GM18508 (cell line): ENCODE data around the gene NNAT.
A peak's percentile ranks its signal among the peaks of the same experiment; 100 is the strongest.

ENCODE experiments used
- ATAC-seq: cut with Tn5 transposase; IDR thresholded peaks from one replicate; pipeline ENCODE4 v1.9.1; 2021; ENCODE audit warnings: moderate number of reproducible peaks; ENCODE audit not compliant: insufficient read depth, unreplicated experiment

Gene NNAT

DNA sequence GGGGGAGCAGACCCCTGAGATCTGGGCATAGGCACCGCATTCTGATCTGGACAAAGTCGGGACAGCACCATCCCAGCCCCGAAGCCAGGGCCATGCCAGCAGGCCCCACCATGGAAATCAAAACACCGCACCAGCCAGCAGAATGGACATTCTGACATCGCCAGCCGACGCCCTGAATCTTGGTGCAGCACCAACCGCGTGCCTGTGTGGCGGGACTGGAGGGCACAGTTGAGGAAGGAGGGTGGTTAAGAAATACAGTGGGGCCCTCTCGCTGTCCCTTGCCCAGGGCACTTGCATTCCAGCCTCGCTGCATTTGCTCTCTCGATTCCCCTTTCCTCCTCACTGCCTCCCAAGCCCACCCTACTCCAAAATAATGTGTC is 2.0 kb downstream of the NNAT start:
- ATAC-seq: no peak

DNA sequence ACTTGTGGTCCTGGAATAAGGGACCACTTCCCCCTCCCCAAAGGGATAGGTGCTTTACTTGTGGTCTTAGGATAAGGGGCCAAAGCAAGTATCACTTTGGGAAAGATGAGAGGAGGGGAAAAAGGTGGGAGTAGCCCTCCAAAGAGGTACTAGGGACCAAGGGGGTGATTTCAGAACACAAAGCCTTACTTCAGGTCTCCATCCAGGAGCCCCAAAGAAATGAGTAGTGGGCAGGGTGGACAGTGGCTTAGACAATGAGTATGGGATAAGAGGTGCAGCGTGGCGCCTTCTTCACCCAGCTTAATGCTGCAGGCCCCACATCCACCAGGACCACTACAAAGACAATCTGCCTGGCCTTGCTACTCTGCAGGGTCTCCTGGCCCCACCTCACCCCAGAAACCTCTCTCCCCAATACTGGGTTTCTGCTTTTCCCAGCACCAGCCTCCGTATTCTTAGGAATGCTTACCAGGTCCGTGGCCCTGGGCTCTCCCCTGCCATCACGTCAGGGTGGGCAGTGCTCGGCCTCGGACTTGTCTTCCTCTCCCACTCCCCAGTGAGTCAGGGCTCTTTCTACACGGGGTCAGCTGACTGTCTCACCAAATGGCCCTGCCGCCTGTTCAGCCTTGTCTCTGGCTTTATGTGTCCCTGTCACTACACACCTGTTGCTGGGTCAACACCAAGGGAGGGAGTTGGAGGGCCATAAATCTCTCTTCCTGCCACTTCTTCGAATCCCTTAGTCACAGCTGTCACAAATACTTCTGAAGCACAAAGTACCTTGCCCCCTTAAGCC is 3.1 kb downstream of the NNAT start:
- ATAC-seq: no peak

DNA sequence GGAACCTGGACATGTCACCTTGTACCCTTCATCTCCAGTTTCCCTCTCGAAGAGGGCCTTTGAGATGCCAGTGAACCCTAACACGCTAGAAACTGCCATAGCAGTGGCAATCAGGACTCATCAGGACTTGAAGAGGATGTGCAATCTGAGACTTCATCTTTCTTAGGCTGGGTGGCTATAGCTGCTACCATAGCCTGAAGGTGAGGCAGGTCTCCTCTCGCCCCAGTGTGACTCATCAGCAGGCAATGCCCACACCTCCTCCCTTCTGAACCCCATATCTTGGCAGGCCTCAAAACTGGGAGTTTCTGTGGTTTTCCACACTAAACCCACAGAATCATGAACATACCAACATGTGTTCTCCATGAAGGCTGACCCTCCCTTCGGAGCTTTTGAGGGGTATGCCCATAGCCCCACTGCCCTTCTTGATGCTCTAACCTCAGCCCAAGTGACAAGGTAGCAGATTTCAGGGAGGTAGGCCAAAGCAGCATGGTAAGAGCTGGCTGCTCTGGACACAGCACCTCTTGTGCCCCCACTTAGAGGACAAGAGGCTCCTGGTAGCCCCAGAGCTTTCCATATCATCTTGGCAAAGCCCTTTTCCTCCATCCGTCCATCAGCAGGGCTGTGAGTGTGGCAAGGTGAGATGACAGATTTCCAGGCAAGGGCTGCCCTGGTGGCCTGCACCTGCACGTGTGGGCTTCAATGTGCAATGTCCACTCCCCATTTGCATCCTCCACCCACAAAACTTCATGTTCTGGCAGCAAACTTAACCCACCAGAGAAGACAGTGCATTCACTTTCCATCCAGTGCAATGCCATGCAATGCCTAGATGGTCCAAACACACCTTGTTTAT is 4.0 kb downstream of the NNAT start:
- ATAC-seq: no peak

- ATAC-seq: no peak
These were observed 4.8 kb downstream of the NNAT start for GRCh38 chr20:37525810-37526209.

GRCh38 chr20:37526238-37526838 is 5.3 kb downstream of the NNAT start:
- no peak for ATAC-seq

DNA sequence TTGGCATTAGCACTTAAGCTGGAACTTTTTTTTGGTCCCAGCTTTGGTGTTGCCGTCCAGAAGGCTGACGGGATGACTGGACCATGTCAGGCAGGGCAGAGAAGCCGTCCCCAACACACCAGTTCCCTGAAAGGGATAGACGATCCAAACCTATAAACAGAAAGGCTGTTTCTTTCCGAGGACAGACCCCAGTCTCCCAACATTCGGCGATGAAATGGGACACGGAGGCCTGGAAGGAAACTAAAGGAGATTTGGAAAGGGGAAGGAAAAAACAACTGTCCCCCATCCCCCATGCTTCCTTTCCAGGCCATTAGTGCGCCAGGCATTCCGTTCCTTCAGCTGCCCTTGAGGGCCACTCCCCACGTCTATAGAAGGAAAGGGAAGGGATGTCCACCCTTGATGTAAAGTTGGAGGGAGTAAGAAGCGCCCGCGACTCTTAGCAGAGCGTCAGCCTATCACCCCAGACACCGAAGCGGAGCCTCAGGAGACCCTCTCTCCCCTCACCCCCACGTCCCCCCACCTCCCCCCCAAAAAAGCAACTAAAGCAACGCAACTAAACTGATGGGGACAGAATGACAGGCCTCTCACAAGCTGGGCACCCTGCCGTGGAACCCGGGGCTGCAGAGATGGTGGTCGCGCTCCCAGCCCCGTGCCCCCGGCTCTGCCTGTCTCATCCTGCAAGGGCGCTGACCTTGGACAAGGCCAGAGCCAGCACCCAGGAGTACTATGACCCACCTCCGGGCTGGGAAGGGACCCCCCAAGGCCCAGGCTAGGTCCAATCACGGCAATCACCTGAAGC is 6.0 kb downstream of the NNAT start:
- no peak for ATAC-seq

DNA sequence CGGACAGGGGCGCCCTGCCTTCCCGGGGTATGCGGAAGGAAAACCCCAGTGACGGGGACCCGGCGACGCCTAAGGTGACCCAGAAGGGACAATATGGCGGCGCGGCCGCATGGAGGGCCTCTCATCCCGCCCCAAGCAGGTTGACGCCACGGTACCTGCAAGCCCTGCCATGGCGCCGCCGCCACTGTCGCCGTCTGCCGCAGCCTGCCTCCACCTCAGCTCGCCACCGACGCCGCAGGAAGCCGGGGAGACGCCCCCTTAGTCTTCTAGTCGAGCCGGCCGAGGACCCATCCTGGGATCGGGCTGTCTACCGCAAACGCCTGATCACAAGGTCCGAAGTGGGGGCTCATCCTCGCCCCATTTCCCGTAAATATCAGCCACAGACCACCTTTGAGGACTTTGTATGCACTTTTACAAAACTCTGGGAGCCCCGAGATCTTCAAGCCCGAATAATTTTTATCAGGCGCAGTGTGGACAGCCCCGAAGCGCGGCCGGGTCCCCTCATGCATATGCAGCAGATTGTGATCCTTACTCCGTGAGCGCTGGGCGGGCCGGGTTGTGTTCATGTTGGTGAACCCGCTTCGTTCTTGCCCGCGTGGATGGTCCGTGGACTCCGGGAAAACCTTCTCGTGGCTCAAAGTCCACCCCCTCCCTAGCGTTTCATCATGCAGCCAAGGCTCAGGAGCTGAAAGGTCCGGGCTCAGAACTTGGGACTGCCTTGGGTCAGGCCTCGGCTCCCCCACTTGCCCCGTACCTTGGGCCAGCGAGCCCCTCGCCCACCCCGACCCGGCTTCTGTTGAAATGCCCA is 6.8 kb downstream of the NNAT start, which contains the start of gene BLCAP:
TSS of gene BLCAP (minus strand) at position 239 of the 808 bp plus-strand sequence. CDS start 8,702 bp downstream, outside the sequence.
- ATAC-seq: no peak

GRCh38 chr20:37528446-37529213 is 7.6 kb downstream of the NNAT start:
- ATAC-seq: no peak

GRCh38 chr20:37529214-37529967 is 8.3 kb downstream of the NNAT start:
- no peak for ATAC-seq

DNA sequence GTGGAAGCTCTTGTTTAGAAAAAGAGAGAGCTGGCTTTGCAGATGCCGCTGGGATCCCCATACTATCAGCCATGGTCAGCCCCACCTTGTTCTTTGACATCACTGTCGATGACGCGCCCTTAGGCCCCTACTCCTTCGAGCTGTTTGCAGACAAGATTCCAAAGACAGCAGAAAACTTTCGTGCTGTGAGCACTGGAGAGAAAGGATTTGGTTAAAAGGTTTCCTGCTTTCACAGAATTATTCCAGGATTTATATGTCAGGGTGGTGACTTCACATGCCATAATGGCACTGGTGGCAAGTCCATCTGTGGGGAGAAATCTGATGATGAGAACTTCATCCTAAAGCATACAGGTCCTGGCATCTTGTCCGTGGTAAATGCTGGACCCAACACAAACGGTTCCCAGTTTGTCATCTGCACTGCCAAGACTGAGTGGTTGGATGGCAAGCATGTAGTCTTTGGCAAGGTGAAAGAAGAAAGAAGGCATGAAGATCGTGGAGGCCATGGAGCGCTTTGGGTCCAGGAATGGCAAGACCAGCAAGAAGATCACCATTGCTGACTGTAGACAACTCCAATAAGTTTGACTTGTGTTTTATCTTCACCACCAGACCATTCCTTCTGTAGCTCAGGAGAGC is 9.0 kb downstream of the NNAT start:
- no peak for ATAC-seq

DNA sequence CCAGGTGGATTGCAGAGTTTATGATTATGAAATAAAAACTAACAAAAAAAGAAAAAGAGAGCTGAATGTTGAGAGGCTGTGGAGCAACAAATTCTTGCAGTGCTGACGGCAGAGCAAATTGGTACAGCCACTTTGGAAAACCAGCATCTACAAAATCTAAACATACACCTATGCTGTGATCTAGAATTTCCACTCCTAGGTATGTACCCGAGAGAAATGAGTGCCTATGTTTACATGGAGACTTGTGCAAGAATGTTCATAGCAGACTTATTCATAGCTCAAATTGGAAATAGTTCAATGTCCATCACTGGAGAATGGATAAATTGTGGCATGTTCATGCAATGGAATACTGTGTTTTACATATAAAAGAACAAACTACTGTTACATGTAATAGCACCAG is 9.6 kb downstream of the NNAT start:
- ATAC-seq: no peak

DNA sequence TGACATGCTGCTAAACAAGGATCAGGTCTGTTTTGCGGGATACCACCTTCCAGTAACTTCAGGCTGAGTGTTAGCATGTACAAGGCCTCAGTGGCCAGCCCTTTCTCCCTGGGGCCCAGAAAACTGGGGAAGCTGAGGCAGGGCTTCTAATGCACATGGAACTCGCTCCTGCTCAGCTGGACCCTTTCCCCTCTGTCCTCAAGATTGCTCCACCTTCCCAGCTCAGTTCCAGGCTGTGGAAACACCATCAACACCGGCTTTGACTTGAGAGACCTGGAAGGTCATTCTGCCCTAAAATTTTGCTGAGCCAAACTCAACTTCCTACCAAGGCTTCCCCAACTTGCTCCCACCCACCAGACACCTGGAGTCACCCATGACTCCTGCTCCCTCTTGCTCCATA is 10.8 kb downstream of the NNAT start:
- no peak for ATAC-seq

- no peak for ATAC-seq
These were observed 12.2 kb downstream of the NNAT start for GRCh38 chr20:37533154-37533715.

DNA sequence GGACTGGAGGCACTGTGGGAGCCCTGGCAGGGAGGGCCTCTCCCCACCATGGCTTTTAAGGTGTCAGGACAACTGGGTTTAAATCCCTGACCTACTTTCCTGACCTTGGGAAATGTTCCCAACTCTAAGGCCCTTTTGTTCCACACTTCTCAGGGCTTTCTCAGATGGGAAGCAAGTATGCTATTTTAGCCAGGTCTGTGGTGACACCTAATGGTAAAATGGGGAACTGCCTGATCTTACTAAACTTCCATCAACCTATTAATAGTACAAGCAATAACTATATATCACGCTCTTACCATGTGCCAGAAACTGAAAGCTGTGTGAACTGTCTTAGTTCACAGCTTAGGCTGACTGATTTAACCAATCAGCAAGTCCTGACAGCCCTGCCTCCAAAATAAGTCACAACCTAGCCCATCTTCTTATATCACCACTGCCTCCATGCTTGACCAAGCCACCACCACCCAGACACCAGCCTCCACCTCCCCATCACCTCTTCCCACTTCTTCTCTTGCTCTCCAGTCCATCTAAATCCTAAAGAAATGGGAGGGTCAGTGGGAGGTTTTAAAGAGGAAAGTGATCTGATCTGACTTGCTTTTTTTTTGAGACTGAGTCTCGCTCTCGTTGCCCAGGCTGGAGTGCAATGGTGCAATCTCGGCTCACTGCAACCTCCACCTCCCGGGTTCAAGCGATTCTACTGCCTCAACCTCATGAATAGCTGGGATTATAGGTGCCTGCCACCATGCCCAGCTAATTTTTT is 13.5 kb downstream of the NNAT start:
- ATAC-seq: peak; percentile 59

GRCh38 chr20:37535443-37536132 is 14.5 kb downstream of the NNAT start:
- ATAC-seq: no peak

- ATAC-seq: no peak
These were observed 16.5 kb downstream of the NNAT start for GRCh38 chr20:37537505-37537904.
